SK-MEL-5 (cell line): ENCODE measurements around the gene ALG1L2. TPM values are rescaled to one million over a fixed set of nuclear protein-coding genes. Genes with fewer than 3 reads are reported as not detected.

Experiments
- total RNA-seq: library from RNA; depleted of rRNA; stranded (reverse); fragments of >200 nt; shearing (Covaris generic); gene quantifications from 2 replicates; pipeline ENCODE4 v1.2.3, GENCODE V29; 2014; rRNA removed

Gene ALG1L2
- total RNA-seq, 1 experiment from 2014 or later = not detected

Other genes starting within 250 kb of the ALG1L2 start
- 9.2 and 10.6 TPM in 2 replicates for gene TMCC1, start 188.1 kb upstream of the ALG1L2 start, total RNA-seq
- not detected in 2 replicates for gene TRH, start 107.1 kb upstream of the ALG1L2 start, total RNA-seq